Effector memory CD4-positive, alpha-beta T cell (primary cell): ENCODE measurements around the gene DNAJC3.
"Not testable (repeated sequence)": the region's sequence is repeated elsewhere in the genome, so short reads cannot be mapped to it uniquely, and the experiment has no call there.

Experiments used
- DNase-seq, 3 donors: peaks; one replicate each; pipeline ENCODE4 v3.0.0-alpha.2; 2020
- H3K27ac ChIP-seq: 2 replicates; pipeline ENCODE4 v1.7.0; 2013; ENCODE audit warnings: mild to moderate bottlenecking, low read length, moderate library complexity; ENCODE audit not compliant: insufficient read depth, poor library complexity, severe bottlenecking
- H3K27me3 ChIP-seq: replicated peaks from 2 replicates; pipeline ENCODE4 v1.7.0; 2013; ENCODE audit warnings: mild to moderate bottlenecking, low read length; ENCODE audit not compliant: insufficient read depth, control insufficient read depth, poor library complexity, severe bottlenecking
- H3K36me3 ChIP-seq: 2 replicates; pipeline ENCODE4 v1.7.0; 2013; ENCODE audit warnings: mild to moderate bottlenecking, low read length, moderate library complexity; ENCODE audit not compliant: control insufficient read depth, insufficient read depth
- H3K4me1 ChIP-seq: 2 replicates; pipeline ENCODE4 v1.7.0; 2013; ENCODE audit warnings: low read length, mild to moderate bottlenecking; ENCODE audit not compliant: control insufficient read depth, insufficient read depth, poor library complexity, severe bottlenecking
- H3K4me3 ChIP-seq: 2 replicates; pipeline ENCODE4 v1.7.0; 2013; ENCODE audit warnings: low read length, low read depth, mild to moderate bottlenecking; ENCODE audit not compliant: insufficient read depth, poor library complexity, severe bottlenecking
- H3K9me3 ChIP-seq: 2 replicates; pipeline ENCODE4 v1.7.0; 2013; ENCODE audit warnings: mild to moderate bottlenecking, low read length, moderate library complexity; ENCODE audit not compliant: control insufficient read depth

DNAJC3 gene

DNA sequence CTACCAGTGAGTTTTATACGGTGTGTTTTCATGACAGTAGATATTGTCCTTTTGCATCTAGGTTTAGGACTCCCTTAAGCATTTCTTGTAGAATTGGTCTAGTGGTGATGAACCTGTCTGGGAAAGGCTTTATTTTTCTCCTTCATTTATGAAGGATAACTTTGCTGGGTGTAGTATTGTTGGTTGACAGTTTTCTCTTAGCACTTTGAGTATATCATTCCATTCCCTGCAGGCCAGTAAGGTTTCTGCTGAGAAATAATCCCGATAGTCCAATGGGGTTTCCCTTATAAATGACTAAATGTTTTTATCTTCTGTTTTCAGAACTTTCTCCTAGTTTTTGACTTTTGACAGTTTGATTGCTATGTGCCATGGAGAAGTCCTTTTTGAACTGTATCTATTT is 57.2 kb downstream of the DNAJC3 start:
- no peak overlapping the region for H3K27ac ChIP-seq
- no peaks in the 10 kb centered on the region for H3K36me3 ChIP-seq
- no peaks in the 10 kb centered on the region for H3K4me1 ChIP-seq
- no peaks in the 10 kb centered on the region for H3K27me3 ChIP-seq
- DNase-seq = no peak
- H3K4me3 ChIP-seq = no peak overlapping the region
- peaks cover 14% of the 10 kb centered on the region for H3K9me3 ChIP-seq

DNA sequence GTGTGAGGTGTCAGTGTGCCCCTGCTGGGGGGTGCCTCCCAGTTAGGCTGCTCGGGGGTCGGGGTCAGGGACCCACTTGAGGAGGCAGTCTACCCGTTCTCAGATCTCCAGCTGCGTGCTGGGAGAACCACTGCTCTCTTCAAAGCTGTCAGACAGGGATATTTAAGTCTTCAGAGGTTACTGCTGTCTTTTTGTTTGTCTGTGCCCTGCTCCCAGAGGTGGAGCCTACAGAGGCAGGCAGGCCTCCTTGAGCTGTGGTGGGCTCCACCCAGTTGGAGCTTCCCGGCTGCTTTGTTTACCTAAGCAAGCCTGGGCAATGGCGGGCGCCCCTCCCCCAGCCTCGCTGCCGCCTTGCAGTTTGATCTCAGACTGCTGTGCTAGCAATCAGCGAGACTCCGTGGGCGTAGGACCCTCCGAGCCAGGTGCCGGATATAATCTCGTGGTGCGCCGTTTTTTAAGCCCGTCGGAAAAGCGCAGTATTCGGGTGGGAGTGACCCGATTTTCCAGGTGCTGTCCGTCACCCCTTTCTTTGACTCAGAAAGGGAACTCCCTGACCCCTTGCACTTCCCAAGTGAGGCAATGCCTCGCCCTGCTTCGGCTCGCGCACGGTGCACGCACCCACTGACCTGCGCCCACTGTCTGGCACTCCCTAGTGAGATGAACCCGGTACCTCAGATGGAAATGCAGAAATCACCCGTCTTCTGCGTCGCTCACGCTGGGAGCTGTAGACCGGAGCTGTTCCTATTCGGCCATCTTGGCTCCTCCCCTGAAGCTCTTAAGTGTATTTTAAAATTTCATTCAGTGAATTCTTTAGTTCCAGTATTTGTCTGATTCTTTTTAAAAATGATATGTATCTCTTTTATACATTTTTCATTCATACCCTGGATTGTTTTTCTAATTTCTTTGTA is 63.4 kb downstream of the DNAJC3 start:
- not testable (repeated sequence) for H3K4me1 ChIP-seq, H3K36me3 ChIP-seq, H3K9me3 ChIP-seq, H3K27ac ChIP-seq, H3K4me3 ChIP-seq, DNase-seq, H3K27me3 ChIP-seq

DNA sequence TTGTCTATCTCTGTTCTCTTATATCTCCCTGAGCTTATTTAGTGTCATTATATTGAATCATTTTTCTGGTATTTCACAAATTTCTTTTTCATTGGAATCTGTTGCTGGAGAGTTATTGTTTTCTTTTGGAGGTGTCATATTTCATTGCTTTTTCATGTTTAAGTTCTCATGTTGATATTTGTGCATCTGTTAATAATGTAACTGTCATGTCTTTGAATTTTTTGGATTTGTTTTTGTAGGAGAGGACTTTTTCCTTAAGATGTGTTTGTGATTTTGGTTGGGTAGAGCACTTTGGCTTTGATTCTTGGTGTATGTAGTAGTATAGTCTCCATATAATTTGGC is 64.0 kb downstream of the DNAJC3 start:
- H3K9me3 ChIP-seq = no peaks in the 10 kb centered on the region
- H3K27ac ChIP-seq = no peak overlapping the region
- DNase-seq = no peak
- no peaks in the 10 kb centered on the region for H3K36me3 ChIP-seq
- H3K27me3 ChIP-seq = no peaks in the 10 kb centered on the region
- H3K4me1 ChIP-seq = no peaks in the 10 kb centered on the region
- H3K4me3 ChIP-seq = no peak overlapping the region

DNA sequence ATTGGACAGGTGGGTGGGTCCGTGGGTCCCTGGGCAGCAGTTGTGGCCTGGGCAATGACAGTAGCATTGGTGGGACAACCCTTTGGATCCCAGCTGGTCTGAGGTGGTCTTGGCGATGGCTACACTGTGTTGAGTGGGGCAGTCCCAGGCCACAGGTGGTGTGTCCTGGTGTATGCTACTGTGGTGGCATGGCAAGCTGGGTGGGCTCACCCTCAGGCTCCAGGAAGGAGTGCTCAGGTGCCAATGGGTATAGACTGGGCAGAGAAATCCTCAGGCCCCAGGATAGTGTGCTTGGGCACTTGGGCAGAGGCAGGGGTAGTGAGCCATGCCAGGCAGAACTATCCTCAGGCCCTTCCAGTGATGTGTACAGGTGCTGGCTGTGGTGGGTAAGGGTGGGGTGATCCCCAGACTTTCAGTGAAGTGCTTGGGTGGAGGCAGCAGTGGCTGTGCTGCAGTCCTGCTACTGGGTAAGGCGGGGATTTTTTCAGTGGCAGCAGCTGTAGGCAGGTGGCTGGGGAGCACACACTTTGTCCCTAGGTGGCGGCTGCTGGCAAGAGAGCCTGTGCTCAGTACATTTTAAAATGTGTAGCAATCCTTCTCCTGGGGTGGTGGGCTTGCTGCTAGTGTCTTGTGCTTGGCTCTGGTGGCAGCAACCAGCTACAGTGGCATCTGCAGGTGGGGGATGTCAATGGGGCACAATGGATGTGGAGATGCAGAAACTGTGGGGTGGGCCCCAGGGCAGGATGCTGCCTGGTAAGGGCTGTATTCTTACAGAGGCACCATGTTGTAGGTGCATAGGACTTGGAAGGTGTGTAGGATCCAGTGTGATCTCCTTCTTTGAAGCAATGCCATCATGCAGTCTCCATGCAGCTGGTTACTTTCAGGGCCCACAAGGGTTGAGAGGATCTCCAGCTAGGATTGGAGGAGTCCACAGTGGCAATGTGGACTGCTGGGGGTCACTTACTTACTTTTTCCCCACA is 64.9 kb downstream of the DNAJC3 start:
- no peaks in the 10 kb centered on the region for H3K36me3 ChIP-seq
- no peaks in the 10 kb centered on the region for H3K27me3 ChIP-seq
- H3K4me3 ChIP-seq = no peak overlapping the region
- H3K9me3 ChIP-seq = no peaks in the 10 kb centered on the region
- no peak for DNase-seq
- H3K27ac ChIP-seq = no peak overlapping the region
- H3K4me1 ChIP-seq = no peaks in the 10 kb centered on the region

DNA sequence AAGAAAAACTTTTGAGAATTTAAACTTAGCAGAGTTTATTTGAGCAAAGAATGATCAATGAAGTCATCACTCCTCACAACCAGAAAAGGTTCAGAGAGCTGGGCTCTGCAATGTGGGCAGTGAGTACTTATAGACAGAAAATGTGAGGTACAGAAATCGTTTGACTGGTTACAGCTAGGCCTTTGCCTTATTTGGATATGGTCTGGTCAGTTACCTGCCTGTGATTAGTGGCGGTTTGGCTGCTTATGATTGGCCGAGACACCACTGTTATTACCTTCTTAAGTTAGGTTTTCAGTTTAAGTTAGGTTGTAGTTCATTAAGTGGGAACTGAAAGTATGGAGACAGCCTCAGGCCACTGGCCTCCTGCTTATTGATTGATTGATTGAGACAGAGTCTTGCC is 66.3 kb downstream of the DNAJC3 start:
- Histone ChIP-seq H3K27me3 (no peaks in the 10 kb centered on the region), H3K27ac (no peak overlapping the region), H3K9me3 (no peaks in the 10 kb centered on the region), H3K4me3 (no peak overlapping the region), H3K36me3 (no peaks in the 10 kb centered on the region), H3K4me1 (no peaks in the 10 kb centered on the region)
- no peak for DNase-seq

DNA sequence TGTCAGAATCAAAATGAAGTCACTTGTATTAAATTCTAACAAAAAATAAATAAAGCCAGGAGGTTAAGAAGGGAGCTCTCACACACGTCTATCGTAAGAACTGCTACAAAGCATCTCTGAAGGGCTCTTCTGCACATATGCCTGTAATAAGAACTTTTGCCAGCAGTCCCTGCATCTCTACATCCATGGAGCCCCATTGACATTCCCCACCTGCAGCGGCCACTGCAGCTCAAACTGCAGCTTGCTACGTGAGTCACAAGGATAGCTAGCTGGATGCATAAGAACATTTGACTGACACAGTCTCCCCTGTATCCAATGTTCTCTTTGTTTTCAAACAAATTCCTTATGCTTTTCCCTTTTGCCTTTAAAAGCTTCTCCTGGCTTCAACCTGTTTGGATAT is 68.3 kb downstream of the DNAJC3 start:
- no peak for DNase-seq
- no peak overlapping the region for H3K27ac ChIP-seq

DNA sequence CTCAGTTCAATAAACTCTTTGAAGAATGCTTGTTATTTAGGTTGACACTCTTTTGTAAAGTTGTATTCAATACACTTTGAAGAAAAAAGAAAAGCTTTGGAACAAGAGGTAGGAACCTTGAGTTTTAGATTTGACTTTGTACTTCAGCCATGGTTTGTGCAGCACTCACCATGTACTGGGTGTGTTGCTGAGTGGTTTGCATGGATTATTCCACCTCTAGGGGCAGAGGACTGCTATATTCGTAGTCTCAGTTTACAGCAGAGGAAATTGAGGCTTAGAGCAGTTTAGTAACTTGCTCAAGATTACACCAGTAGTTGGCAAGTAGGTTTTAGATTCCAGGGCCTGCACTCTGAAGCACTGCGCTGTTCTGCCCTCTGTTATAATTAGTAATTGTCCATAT is 68.8 kb downstream of the DNAJC3 start:
- Histone ChIP-seq H3K27ac (no peak overlapping the region), H3K4me1 (no peaks in the 10 kb centered on the region), H3K27me3 (no peaks in the 10 kb centered on the region), H3K9me3 (no peaks in the 10 kb centered on the region), H3K36me3 (no peaks in the 10 kb centered on the region), H3K4me3 (no peak overlapping the region)
- DNase-seq = no peak

More for the DNA sequence above, 68.3 kb downstream of the DNAJC3 start:
- no peaks in the 10 kb centered on the region for H3K27me3 ChIP-seq
- H3K4me1 ChIP-seq = no peaks in the 10 kb centered on the region
- no peaks in the 10 kb centered on the region for H3K36me3 ChIP-seq
- H3K4me3 ChIP-seq = no peak overlapping the region
- no peaks in the 10 kb centered on the region for H3K9me3 ChIP-seq

DNA sequence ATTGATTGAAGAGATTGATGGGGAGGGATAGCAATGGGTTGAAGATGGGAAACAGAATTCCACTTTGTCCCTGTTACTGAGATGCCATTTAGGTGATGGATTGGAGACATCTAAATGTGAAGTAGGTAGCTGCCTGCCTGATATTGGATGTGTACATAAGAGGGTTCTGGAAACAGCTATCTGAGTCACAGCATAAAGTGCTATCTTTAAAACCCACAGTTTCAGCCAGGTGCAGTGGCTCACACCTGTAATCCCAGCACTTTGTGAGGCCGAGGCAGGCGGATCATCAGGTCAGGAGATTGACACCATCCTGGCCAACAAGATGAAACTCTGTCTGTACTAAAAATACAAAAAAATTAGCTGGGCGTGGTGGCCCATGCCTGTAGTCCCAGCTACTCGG is 72.6 kb downstream of the DNAJC3 start:
- DNase-seq = no peak
- Histone ChIP-seq H3K27me3 (no peaks in the 10 kb centered on the region), H3K4me3 (no peak overlapping the region), H3K36me3 (no peaks in the 10 kb centered on the region), H3K4me1 (no peaks in the 10 kb centered on the region), H3K9me3 (no peaks in the 10 kb centered on the region), H3K27ac (no peak overlapping the region)

DNA sequence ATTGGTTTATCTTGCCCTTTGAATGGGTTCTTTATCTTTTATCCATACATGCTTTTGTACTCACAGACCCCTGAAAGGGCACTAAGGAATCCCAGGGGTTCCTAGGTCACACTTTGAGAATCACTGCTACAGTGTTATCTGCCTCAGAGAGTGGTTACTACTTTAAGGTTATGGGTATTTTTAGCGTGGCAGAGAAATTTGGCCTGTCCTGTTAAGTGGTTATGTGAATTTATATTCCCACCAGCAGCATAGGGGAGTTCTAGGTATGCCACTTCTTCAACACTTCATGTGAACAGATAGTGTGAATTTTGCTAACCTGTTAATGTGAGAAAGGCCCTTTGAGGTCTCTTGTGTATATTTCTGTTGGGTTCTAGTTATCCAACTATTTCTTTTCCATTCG is 75.7 kb downstream of the DNAJC3 start:
- Histone ChIP-seq H3K4me3 (no peak overlapping the region), H3K27me3 (no peaks in the 10 kb centered on the region), H3K9me3 (no peaks in the 10 kb centered on the region), H3K27ac (no peak overlapping the region), H3K36me3 (no peaks in the 10 kb centered on the region), H3K4me1 (no peaks in the 10 kb centered on the region)
- no peak for DNase-seq

DNA sequence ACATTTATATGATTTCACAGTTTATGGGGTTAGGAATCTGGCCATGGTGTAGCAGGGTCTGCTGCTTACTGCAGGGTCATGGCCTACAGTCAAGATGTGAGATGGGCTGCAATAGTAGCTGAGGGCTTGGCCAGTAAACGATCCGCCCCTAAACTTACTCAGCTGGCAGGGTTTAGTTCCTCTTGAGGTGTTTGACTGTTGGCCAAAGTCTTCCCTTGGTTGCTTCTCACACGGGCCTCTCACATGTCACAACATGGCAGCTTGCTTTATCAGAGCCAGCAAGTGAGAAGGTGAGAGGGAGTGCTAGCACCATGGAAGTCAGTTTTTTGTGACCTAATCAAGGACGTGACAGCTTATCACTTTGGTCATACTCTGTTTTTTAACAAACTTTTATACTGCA is 77.1 kb downstream of the DNAJC3 start:
- no peaks in the 10 kb centered on the region for H3K4me1 ChIP-seq
- H3K36me3 ChIP-seq = no peaks in the 10 kb centered on the region
- H3K4me3 ChIP-seq = no peak overlapping the region
- no peak for DNase-seq
- H3K9me3 ChIP-seq = no peaks in the 10 kb centered on the region
- no peak overlapping the region for H3K27ac ChIP-seq
- H3K27me3 ChIP-seq = no peaks in the 10 kb centered on the region
